Measurements from ENCODE around the gene CLIC1.
A peak's percentile ranks its signal among the peaks of the same experiment; 100 is the strongest.

CLIC1 gene

GRCh38 chr6:31700740-31701401, 35.5 kb downstream of the CLIC1 start:
- DNase-seq: no peak

GRCh38 chr6:31697555-31697954, 38.8 kb downstream of the CLIC1 start:
- no peak for DNase-seq

GRCh38 chr6:31693535-31693934, 42.8 kb downstream of the CLIC1 start:
- DNase-seq: no peak

GRCh38 chr6:31692886-31693285, 43.4 kb downstream of the CLIC1 start:
- no peak for DNase-seq

DNA sequence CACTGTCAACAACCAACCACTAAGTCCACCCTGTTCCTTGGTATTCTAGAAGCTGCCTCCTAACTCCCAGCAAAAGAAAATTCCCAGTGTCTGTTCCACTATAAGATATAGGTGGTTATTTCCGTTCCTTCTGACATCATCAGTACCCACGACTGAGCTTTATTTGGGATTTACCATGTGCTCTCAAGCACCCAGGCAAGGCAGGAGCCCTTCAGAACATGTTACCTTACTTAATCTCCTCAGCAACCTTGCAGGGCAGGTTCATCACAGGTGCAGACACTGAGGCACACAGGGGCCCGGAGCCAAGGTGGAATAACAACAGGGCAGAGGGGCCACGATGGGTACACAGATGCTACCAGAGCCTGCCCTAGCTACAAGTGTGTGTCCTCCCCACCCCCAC, 44.0 kb downstream of the CLIC1 start:
- no peak for DNase-seq

DNA sequence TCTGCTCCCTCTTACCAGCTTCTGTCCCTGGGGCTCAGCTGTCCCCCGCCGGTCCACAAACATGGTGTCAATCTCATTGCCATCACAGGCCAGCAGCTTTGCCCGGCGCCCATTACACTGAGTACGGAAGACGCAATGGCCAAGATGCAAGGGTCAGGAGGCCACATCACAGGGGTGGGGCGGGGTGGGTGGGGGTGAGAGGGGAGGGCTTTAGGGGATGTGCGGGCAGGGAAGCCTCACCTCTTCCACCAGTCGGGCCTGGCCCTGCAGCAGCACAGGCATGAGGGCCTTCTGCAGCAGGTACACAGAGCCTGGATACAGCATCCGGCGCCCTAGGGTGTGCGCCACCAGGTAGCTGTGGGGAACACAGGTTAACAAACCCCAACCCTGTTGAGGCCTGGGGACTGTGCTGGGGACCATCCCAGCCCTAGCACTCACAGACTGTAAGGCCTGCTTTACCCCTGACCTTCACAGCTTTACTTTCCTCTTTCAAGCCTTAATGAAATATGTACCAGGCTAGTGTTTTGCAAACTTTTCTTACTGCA, 44.7 kb downstream of the CLIC1 start:
- DNase-seq: no peak

DNA sequence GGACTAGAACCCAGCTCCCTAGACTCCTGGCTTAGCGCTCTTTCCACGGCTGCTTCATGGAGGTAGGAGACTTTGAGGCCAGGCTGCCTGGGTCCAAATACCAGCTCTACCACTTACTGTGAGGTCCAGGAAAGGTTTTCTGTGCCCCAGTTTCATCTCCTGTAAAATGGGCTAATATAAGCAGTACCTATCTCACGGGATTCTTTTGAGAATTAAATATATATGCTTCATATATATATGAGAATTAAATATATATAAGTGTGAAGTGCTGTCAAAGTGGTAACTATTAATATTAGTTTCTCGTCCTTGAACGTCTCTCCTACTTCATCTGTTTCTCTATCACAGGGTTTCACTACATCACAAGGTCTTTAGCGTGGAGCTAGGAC, 45.3 kb downstream of the CLIC1 start:
- no peak for DNase-seq

DNA sequence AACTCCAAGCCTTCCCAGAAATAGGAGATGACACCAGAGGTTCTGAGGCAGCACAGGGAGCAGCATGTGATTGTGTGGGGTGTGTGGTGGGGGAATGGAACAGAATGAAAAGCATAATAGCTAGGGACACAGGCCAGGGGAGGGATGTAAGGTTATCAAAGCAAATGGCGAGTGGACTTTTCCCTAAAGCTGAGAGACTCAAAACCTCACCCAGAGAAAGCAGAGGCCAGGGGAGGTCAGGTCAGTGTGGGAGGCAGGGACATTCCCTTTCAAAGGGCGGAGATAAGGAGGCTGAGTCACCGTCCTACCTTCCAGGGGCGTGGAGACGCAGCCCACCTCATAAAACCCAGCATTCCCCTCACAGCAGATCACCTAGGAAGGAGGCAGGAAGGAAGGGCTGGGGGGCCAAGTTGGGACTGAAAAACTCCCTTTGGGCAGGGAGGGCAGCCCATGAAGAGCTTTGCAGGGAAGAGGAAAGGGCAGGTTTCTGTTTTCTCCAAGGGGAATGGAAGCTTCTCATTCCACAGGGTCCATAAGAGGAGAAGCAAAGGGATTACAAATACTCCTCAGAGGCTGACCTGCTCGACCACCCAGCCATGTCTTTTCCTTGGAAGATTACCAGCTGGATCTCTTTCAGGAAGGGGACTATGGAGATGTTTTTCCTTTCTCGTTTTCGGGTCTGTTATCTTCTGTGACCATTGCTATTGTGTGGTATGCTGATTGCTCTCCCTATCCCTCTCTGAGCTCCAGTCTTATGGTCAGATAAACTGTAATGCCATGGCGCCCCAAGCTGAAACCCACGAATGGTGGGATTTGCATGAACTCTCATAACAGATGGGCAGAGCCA, 45.9 kb downstream of the CLIC1 start:
- no peak for DNase-seq

DNA sequence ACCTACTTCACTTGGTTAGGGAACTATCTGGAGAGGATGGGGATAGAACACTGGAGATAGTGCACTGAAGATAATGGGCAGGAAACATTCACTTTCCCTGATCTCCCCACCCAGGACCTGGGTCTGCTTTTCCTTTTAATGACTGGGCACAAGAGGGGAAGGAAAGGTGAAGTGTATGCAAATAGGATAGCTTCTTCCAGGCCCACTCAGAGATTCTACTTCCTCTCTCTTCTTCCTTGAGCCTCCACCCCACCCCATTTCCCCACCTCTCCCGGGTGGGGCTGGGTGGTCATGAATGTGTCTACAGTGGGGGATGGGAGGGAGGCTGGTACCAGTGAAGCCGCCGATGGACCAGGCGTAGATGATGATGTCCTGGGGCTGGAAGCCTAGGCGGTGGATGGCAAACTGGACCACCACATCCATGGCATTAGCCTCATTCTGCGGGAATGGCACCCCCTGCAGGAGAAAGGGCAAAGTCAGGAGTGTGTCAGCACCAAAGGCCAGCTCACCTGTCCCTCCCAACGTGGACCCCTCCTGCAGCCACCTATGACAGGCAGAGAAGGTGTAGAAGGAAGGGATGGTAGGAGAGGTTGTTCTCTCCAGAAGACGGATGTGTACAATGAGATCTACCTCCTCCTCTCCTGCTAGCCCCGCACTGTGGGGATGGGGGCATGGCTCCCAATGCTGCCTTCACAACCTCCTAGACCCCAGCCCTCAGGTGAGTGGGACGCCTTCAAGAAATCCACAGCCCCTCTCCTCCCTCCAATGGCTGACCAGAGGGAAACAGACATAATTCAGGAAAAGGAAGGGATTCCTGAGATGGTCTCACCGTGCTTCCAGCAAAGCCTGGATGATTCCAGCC, 46.9 kb downstream of the CLIC1 start:
- DNase-seq: no peak

GRCh38 chr6:31687860-31688693, 48.3 kb downstream of the CLIC1 start:
- DNase-seq: no peak

- no peak for DNase-seq
These were observed 49.0 kb downstream of the CLIC1 start for GRCh38 chr6:31687321-31687720.

DNA sequence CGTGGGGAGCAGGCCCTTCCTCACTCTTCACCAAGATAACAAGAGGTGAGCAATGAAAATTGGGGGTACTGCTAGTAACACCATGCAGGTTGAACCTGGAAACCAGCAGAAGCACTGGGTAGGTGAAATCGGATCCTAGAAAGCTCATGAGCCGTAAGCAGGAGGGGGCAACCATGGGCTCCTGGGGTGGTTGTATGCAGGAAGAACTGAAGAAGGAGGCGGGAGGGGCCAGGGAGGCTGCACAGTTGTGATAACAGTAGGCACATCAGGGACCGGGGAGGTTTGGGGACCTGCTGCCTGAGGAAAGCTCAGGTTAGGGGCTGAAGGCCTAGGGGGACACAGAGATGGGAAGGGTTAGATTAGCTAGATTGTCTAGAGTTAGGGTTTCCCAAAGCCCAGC, 49.8 kb downstream of the CLIC1 start:
- no peak for DNase-seq

GRCh38 chr6:31683591-31683990, 52.7 kb downstream of the CLIC1 start:
- DNase-seq: no peak

DNA sequence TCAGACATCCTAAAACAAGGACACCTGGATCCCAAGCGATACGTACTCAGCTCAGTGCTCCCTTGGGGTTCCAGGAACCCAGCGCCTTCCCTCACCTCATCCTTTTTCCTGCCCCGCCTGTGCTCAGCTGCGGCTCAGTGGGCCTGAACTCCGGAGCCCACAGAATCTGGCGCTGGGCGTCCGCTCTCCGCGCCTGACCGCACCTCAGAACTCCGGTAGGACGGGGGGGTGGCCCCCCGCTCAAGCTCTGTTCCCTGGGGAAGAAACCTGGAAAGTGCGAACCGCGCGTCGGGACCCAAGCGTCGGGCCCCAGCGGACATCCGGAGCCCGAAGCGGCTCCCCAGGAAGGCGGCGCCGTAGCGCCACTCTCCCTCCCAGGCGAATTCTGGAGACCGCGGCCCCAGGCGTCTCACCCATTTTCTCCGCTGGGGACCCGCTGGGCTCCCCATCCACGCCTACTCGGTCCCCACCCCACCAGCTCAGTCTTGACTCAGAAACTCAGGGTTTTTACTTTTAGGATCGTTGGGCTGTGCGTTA, 55.1 kb downstream of the CLIC1 start:
- peak; percentile 57 for DNase-seq

Data from NCI-H2171 (cell line).